NCI-H82 (cell line): ENCODE measurements around the gene PRKCE.

Experiments
- DNase-seq: peaks from one replicate; lab custom pipeline; 2025; lab: John Stamatoyannopoulos, UW

PRKCE gene

DNA sequence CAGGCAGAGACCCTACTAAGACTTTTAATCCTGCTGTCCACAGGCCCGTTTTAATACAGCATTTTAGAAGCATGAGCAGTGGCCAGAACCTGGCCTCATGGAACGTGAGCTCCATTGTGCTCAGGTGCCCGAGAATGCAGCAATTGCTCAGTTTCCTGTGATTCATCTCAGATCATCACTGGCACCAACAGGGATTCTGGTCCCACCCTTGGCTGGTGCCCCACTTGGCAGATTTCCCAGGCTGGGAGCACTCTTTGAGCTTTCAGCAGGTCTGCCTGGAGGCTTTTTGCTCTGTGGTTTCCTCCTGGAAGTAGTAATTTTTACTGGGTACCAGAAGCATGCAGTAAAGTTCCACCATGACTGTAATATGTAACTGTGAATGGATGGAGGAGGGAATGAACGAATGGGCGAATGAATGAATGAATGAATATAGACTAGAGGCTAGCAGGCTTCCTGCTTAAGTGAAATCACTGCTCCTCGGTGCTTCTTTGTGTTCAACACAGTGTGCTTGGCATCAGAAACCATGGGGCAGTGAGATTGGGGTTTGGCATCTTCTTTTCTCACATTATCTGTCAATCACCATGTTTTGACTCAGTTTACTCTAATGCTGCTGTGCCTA, 312.9 kb downstream of the PRKCE start:
- no peak for DNase-seq

DNA sequence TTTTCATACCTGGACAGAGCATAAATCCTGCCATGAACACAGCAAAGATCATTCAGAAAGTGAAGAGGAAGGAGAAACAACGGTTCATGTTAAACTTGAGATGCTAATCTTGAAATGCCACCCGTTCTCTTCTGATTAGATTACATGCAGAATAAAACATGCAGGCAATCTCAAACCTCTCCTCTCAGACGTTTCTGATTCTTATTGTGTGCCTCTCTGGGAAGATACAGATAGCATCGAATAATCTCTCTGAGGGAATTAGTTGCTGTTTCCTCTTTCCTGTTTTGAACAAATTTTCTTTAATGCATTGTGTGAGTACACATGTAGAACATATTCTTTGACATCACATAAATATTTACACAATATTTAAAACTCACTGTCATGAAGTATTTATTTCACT, 313.4 kb downstream of the PRKCE start:
- no peak for DNase-seq

DNA sequence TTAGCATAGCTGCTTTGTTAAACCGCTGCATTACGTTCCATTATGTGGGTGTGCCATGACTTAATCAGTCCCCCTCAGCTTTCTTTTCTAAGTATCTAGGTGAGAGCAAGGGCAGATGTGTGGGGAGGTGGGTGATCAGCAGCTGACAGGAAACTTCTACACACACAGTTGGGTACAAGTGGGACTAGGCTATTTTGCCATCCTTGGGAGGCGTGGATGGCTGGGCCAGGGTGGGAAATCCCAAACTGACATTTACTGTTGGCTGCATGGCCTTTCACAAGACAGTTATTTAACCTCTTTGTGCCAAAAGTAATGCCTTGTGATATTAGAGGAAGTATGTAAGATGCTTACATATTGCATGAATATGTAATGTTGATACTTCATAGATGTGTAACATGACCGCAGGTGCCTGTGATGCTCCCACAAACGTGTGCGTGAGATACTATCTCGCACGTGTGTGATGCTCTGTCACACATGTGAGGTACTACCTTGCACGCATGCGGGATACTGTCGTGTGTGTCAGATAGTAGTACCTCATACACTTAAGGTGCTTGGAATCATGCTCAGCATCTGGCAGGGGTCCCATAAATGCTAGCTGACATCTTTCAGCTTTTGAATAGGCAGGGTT, 314.5 kb downstream of the PRKCE start:
- DNase-seq = no peak

DNA sequence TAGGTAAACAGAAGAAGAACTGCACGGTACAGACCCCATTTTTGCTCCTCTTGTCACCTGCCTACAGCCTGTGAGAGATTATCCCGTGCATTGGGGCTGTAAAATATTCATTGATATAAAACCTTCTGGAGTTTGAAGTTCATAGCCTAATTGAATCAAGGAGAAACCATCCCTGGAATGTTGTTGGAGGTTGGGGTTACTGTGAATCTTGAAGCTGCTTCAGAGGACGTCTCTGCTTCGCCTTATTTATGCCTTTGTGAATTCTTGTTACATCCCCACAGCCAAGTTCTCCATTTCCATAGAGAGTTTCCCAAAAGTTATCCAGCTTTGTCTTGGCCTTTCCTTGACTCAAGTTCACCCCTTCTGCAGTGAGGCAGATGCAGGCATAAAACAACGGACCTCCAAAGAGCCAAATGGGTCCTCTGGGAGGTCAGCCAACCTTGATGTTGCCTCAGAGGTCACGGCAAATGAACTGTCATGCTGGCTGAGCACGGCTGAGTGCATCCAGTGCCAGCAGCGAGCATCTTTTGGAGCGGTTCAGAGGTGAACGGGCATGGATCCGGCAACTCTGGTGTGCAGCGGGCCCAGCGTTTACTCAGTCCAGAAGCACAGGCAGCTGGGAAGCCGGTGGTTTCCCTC, 317.6 kb downstream of the PRKCE start:
- no peak for DNase-seq

DNA sequence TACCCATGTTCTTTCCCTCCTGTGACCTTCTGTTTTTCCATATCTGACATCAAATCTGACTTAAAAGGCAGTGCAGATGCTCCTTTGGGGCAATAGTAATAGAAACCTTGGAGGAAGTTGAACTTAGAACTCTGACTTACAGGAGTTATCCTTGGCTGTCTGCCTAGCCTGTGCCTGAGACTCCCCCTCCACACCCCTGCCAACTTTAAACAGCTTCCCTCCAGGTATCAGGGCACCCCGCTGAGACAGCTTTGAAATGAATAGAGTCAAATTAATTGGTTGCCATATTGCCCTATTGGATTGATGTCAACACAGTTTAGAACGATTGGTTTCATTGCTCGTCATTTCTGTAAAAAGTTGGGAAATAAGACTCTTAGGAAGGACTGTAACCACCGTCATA, 322.0 kb downstream of the PRKCE start:
- no peak for DNase-seq

DNA sequence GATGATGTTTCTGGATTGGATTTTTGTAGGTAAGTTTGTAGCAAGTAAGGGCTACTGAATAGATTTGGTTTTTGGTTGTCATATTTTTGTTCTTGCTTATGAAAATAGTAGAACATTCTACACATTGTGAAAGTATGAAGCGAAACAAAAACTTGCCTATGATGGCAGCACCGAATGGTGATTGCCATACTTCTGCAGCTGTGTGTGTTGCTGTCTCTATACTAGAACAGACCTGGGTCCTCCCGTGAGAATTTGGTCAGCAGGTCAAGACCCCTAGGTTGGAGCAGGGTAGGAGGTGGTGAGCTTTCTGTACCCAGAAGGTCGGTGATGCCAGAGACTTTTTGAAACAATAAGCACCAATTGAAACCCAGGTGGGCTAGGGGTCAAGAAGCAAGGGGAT, 322.6 kb downstream of the PRKCE start:
- DNase-seq = no peak

DNA sequence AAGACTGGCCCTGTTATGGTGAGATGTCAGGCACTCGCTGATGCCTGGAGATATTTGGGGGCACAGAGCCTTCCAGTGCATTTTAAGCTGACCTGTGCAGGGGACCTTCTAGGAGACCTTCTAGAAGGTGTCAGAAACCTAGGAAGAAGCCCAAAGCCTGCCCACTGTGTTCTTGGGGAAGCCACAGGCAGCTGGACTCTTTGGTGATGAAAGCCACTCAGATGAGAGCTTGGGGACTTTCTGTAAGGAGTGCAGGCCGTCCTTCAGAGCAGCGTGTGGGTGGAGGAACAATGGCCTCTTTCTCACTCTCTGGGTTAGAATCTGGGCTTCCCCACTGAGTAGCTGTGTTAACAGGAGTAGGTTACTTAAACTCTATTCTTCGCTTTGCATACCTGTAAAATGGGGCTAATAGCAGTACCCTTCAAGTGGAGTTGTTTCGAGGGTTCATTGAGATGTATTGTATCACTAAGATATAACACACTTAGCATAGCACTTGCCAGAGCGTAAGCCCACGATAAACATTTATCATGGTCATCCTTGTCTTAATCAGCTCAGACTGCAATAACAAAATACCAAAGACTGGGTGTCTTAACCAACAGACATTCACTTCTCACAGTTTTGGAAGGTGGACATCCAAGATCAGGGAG, 323.4 kb downstream of the PRKCE start:
- no peak for DNase-seq

DNA sequence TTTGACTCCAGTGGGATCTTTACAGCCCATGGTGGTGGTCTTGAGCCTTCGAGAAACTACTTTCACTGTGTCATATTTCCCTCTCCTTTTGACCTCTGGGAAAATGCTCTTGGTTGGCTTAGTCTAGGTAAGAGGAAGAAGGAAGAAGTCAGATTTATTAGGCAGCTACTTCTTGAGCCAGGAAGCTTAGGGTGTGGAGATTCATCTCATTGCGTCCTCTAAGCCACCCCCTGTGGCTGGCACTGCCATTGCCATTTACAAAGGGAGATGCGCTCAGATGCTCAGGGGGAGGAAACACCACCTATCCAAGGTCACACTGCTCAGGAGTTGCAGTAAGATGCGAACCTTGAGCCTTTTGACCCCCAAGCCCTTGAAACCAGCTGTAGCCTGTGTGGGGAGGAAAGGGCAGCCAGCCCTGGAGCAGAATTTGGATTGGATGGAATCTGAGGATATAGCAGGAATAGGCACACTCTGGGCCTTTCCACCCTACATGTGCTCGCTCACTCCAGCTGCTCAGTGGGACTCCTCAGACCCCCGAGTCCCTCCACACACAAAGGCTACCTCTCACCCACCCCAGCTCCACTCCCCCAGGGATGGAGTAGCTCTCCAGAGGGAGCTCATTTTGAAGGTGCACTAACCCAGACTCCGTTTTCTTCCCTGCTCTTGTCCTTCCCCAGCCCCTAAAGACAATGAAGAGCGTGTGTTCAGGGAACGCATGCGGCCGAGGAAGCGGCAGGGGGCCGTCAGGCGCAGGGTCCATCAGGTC, 324.5 kb downstream of the PRKCE start:
- DNase-seq = no peak

DNA sequence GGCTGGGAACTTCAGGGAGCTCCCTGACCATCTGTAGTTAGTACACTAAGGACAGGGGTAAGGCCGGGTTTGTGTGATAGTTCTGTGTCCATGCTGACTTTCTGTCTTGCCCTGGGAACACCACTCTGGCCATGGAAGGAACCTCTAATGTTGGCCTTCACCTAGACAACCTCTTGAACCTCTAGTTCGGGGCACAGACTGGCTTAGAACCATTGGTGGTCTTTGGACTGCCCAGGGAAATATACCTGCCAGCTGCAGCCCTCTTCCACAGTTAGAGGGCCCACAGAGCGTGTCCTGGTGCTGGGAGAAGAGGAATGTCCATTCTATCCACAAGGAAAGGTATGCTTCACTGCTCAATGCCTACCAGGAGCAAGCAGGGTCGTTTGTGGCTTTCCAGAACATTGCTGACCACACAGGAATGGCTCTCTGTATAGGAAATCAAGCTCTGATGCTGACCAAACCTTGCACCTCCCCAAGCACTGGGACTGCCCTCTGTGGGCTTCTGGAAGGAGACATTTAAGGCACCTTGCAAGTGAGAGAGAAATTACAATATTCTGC, 326.9 kb downstream of the PRKCE start:
- DNase-seq = no peak

DNA sequence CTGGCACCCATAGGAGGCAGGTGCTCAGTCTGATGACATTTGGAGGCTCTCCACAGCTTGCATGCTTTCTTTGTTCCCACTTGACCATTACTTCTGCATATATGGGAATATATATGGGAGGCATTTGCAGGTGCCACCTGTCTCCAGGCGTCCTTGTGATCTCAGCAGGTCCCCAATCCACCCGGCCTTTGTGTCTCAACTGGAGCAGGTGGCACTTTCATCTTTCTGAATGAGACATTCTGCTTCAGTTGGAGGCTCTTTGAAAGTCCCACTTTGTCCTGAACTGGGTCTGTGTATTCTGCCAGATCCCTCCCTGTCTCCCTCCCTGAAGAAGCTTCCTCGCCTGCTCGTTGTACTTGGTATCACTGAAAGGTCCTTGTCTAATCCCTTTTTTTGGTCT, 327.6 kb downstream of the PRKCE start:
- no peak for DNase-seq

DNA sequence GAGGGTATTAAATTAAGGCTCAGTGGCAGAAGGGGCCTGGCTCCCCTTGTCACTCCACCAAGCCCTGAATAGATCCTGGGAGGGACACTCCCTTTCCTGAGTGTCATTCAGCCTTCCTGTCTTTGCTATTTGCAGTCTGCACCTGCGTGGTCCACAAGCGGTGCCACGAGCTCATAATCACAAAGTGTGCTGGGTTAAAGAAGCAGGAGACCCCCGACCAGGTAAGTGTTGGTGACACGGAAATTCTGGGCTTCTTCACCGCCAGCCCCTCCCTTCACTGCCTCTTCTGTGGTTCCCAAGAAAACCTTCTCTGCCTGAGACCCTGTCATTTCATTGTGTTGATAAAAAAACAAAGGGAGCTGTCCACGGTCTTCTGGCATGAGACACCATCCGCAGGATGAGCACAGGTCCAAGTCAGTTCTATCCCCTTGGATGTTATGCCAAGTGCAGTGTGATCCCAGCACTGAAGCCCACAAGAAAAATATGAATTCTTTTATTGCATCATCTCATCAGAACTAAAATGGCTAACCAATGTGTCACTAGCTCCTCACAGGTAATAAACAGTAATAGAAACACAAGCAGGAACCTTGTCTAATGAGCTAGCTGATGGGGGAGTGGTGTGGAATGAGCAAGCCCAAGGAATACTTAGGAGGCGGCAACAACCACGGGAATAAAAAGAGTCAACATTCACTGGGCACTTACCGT, 328.8 kb downstream of the PRKCE start:
- no peak for DNase-seq

DNA sequence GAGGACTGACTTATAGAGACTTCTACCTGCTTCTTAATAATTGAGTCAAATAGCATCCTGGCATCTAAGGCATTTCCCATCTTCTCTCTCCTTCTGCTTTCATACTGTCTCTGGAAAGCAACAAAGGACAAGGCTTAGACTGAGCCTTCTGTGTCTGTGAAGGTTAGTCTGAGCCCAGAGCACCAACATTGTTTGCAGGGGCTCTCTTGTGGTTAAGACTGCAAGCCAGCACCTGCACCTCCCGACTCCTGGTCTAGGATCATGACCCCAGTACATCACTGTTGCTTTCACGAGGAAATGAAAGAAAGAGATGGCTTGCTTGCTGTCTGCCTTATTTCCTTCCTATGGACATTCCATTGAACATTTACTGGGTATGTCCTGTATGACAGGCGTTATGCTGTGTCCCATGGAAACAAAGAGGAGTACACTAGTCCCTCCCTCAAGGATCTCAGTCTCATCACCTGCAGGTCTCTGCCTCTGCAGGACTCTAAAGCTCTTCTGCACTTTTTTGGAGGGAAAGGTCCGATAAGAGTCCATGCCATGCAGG, 330.0 kb downstream of the PRKCE start:
- DNase-seq = no peak

DNA sequence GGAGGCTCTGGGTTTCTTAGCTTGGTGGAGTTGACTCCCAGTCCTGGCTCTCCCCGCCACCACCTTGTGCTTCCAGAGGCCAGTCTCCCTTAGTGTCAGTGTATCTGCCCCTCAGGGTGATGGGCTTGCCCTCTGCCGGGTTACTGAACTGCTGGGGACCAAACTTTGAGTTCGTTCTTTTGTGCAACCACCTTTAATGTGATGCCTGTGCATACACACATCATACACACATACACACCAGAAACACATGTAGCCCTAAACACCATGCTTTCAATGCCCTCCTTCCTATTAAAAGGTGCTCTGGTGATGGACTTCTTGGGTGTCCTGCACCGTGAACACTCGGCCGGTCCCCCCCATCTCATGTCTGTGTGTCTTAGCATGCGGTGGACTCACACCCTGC, 330.6 kb downstream of the PRKCE start:
- no peak for DNase-seq

DNA sequence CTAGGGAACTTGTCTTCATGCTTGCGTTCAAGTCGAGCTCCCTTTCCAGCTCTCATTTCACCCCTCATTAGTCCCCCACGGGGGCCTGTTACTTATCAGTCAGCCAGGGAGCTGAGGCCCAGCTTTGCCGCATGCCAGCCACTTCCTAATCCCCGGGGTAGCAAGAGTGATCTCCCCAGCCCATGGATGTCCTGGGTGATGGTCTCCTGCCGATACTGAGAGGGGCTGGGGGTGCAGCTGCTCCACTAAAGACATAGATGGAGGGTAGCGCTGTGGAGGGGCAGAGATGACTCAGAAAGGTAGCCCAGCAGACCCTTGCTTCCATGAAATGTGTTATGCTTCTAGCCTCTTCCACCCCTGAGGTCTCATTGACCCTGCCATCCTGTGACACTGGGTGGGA, 331.7 kb downstream of the PRKCE start:
- DNase-seq = no peak

DNA sequence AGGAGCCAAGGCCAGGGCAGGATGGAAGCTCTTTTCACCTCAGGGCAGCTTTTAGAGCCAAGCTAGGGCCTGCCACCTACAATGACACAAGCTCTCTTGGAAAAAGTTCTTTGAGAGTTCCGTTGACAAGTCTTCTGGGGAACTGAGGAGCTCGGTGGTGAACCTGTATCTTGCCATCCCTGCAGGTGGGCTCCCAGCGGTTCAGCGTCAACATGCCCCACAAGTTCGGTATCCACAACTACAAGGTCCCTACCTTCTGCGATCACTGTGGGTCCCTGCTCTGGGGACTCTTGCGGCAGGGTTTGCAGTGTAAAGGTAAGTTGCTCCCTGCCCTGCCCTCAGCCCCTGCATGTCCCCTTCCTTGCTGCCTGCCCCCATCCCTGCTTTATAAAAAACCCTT, 332.9 kb downstream of the PRKCE start:
- DNase-seq = no peak

DNA sequence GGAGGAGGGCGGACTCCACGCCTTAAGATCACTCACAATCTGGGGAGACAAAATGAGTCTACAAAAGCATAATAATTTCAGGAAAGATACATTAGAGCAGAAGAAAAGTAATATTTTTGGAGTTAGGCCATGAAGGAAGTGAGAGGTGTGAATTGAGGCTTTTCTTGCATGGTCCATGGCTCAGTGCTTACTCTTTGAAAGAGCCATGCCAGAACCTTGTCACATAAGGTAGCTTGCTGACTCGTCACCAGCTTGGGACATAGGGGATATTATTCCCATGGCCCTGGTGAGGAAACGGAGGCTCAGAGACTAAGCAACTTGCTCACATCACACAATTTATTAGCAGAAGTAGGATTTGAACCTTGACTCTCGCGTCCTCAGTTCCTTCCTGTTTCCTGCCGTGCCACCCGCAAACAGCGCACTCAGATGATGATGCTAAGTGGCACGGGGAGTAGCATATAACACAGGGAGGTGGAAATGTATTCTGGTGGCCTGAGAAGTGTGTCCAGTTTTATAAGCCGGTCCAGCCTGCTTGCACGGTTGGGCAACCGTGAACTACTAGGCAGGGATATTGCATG, 333.5 kb downstream of the PRKCE start:
- DNase-seq = no peak

DNA sequence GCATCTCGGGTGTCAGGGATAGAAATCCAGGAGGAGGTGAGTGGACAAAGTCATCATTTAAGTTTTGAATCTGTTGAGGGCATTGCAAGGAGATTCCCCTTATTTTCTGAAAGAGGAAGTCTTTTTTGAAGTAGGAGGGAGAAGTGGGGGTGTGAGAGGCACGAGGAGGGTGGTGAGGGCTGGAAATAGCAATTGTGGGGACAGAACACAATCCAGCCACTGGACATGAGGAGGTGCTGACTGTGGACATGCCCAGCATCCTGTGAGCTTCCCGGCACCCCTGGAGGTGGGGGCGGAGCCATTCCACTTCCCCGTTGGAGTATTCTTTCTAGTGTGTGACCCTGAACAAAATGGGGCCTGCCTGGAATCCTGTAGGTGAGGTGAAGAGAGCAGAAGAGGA, 335.0 kb downstream of the PRKCE start:
- no peak for DNase-seq

DNA sequence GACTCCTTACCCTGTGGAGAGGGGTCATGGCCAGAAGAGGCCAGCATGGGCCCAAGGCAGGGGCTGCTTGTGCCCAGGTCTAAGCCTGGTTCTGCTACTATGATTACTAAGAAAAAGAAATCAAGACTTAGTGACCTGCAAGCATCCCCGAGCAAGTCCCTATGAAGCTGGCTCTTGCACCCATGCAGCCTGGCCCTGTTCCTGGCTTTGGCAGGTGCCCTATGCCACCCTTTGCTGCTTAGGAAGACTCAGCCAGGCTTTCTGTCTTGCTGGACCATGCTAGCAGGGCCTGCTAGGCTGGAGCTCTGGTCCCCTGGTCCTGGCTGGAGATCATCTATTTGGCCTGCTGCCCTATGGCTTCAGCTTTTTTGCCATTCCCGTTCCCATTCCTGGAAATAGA, 336.4 kb downstream of the PRKCE start:
- no peak for DNase-seq

DNA sequence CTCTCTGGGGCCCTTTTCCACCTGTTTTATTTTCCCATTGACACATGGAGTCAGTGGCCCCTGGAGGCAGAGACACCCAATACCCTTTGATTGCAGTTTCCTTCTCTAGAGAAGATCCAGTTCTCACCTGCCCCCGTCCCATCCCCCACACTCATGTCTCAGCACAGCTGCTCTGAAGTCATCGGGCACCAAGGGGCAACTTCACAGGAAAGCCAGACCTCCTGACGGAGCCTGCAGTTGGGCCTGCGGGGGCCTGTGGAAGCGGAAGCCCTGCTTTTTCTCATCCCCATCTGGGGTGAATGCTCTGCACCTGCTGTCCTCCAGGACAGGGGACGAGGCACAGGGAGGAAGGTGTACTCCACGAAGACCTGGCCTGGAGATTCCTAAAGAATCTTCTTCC, 337.4 kb downstream of the PRKCE start:
- no peak for DNase-seq

DNA sequence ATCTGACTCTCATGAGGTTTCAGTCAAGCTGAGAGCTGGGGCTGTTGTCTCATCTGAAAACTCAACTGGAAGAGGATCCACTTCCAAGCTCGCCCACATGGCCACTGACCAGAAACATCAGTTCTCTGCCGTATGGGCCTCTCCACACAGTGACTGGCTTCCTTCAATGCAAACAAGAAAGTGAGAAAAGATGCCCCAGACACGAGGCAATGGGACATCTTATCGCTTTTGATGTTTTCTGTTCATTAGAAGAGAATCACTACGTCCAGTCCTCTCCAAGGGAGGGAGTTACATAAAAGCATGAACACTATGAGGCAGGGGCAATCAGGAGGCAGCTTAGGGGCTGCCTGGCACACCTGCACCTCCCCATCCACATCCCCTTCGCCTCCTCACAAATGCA, 338.7 kb downstream of the PRKCE start:
- no peak for DNase-seq
